GM18507 (cell line): ENCODE data around the gene CANT1.

Experiments
- DNase-seq: peaks from one replicate; pipeline ENCODE4 v3.0.0; 2011; ENCODE audit warnings: low read depth; ENCODE audit not compliant: insufficient read length; ENCODE audit errors: extremely low spot score
- FAIRE-seq: peaks from 2 replicates; lab custom pipeline; 2011; peaks lifted over from hg19 to GRCh38; lab: Jason Lieb, UNC

Gene CANT1

DNA sequence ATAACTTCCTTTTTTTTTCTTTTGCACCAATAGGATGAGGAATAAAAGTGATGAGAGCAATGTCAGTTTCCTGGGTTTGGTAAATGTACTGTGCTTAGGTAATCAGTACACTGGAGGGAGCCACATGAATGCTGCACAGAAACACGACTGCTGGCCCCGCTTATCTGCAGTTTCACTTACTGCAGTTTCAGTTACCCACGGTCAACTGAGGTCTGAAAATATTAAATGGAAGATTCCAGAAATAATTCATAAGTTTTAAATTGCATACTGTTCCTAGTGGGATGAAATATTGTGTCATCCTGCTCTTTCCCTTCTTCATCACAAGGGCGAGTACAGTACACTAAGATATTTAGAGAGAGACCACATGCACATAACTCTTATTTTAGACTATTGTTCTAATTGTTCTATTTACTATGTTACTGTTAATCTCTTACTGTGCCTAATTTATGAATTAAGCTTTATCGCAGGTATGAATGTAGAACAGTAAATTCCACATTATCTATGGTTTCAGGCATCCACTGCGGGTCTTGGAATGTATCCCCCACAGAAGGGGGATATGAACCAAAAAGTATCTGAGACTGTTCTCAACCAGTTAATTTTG is 23.4 kb downstream of the CANT1 start:
- DNase-seq (no peak), FAIRE-seq (no peak)

DNA sequence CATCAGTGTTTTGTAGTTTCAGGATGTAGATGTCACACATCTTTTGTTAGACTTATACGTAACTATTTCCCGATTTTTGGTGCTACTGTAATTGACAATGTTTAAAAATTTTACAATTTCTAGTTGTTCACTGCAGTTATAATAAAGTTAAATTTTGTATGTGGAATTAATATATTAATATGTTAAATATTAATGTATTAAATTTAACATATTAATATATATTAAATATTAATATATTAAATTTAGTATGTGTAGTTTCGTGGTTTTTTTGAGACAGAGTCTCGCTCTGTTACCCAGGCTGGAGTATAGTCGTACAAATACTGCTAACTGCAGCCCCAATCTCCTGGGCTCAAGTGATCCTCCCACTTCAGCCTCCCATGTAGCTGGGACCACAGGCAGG is 24.2 kb downstream of the CANT1 start:
- DNase-seq (no peak), FAIRE-seq (no peak)

DNA sequence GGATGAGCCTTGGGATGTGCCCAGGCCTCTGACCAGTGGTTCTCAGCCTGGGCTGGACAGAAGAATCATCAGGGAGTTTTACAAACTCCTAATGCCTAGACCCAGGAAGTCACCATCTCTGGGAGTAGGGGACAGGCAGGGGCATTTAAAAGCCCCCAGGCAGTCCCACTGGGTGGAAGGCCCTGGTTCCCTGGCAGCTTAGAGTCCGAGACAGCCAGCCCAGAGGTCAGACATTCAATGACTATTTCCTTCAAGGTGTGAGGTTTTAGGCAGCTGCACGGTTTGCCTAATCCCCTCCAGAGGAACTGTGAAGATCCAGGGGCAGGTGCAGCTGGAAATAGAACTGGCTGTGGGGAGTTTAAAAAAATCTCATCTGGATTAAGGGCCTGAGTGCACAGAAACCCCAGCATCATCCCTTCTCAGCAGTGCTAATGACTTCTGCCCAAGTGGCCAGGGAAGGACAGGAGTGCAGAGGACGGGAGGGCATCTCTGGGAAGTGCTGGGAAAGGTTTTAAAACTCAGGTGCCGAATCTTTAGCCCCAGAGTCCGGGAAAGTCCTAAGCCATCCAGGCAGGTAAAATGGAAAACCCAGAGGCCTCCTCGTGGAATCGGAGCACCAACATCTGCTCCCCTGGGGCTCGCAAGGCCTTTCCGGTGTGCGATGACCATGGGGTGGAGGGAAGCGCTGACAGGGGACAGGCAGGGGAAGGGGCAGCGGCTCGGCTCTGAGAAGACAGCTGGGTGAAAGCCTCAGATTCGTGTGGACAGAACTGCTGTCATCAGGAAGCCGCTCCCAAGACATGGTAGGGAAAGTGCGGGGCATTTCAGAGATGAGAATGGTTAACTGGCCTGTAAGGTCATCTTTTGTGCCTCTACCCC is 28.3 kb downstream of the CANT1 start:
- no peak for DNase-seq
- no peak for FAIRE-seq

DNA sequence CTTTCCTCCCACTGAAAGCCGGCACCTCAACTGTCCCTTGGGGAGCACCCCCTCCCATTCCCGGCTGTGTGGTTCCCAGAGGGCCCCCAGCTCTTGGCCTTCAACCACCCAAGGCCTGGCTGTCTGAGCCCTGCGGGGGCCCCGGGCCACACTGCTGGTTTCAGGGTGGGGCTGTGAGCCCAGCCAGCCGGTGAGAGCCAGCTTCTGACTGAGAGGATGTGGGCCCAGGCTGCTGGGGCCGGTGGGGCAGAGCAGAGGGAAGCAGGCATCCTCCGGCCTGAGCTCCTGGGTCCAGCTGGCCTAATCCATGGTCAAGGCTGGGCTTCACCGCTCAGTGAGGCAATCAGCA is 29.0 kb downstream of the CANT1 start:
- FAIRE-seq (no peak), DNase-seq (no peak)

DNA sequence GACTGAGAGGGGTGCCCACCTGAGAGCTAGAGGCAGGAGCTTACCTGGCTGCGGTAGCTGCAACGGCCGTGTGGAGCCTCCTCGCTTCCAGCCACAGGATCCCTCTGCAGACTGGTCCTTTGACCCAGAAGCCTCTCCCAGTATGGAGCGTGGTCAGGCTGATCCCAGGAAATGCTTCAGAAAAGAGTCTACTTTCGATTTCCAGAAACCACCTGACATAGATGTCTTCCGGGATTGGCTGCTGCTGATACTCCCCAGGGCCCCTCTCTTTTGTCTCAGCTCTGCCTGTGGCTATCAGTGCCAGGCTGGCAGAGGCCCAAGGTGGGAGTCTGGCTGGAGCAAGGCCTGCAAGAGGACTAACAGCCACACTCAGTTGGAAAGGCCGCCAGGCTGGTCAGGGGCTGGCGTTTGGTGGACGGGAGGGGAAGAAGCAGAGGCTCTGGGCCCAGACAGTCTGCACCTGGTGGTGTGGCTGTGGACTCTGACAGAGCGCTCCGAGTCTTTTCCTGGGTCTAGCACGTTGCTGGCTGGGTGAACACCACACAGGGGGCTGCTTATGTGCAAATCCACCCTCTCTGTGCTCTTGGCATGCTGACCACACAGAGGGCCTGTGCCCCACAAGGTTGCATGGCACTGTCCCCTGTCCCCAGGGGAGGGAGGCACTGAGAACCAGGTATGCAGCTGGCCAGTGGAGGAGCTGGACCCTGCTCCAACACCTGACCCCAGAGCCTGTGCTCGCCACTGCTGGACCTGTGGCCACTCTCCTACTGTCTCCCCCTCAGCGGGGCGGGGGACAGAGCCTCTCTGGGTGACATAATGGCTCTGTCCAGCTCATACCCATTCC is 29.6 kb downstream of the CANT1 start, which contains the start of gene LGALS3BP:
Gene LGALS3BP (minus strand): TSS at position 144 of the 844 bp plus-strand sequence. CDS start 2,732 bp downstream, outside the sequence.
- FAIRE-seq (no peak), DNase-seq (no peak)

DNA sequence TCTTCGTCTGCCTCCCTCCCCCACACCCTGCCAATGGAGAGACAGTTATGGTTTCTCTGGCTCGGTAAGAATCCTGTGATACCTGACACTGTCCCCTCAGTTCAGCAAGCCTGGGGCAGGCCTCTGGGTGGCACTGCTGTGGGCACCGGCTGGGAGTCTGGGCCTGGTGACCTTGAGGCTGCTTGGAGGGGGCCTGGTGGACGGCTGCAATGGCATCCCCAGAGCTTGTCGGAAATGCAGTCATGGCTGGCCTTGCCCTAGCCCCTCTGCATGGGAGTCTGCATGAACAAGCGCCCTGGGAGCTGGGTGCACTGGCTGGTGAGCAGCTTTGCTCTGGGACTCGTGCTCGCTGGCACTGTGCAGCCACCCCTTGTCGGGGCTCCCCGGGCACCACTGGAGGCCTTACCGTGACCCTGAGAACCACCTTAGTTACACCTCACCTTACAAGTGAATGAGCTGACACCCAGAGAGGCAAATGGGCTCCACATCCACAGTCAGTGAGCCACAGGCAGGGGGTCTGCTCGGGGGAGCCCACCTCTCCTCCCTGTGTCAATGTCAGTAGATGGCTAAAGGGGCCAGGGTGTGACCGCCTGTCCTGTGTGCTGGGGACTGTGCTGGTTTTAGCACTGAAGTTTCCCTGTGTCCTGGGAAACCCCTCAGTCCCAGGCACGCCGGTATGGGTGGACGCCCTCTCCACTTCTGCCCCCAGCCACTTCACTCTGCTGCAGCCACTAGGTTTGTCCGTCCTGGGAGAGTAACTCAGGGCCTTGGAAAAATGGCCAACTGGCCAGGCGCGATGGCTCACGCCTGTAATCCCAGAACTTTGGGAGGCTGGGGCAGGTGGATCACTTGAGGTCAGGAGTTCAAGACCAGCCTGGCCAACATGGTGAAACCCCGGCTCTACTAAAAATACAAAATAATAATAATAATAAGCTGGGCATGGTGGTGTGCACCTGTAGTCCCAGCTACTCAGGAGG is 31.3 kb downstream of the CANT1 start:
- DNase-seq = no peak
- FAIRE-seq = no peak

DNA sequence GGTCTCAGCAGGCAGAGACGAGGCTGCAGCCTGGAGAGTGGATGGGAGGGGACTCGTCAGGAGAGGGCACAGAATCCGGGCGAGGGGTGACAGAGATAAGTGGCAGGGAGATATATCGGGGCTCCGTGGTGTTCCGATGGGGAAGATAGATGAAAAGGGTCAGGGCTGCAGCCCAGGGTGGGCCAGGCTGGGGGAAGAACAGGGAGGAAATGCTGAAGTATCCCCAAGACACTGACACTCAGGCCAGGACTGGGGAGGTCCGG is 32.0 kb downstream of the CANT1 start:
- no peak for FAIRE-seq
- DNase-seq = no peak

DNA sequence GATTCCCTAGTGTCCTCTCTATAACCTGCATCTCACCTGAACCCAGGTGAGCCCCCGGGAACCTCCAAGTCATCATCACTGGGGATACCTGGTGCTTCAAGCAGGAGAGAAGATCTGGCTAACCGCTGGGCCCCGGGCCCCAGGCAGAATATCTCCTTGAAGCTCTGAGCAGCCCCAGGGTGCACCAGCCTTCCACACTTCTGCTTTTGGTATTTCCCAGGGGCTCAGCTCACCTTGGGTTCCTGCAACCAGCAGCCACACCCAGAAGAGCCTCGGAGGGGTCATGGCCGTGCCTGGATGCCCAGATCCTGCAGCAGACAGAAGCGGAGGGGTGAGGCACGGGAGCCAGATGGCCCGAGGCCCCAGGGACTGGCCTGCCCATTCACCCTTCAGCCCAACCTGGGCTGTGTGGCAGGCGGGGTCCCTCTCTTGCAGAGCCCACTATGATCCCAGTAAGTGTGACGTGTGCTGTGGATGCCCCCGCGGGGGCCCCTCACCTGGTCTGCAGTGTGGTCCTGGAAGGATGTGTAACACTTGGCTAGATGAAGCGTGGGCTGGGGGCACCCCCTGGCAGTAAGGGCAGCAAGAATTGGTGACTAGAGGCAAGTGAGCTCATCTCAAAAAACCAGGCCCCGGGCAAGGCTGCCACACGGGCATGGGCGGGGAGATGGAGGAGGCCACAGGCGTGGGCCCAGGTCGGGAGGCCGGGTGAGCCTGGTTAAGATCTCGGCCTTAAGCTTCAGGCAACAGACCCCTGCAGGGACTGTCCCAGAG is 32.5 kb downstream of the CANT1 start:
- DNase-seq (no peak), FAIRE-seq (no peak)

DNA sequence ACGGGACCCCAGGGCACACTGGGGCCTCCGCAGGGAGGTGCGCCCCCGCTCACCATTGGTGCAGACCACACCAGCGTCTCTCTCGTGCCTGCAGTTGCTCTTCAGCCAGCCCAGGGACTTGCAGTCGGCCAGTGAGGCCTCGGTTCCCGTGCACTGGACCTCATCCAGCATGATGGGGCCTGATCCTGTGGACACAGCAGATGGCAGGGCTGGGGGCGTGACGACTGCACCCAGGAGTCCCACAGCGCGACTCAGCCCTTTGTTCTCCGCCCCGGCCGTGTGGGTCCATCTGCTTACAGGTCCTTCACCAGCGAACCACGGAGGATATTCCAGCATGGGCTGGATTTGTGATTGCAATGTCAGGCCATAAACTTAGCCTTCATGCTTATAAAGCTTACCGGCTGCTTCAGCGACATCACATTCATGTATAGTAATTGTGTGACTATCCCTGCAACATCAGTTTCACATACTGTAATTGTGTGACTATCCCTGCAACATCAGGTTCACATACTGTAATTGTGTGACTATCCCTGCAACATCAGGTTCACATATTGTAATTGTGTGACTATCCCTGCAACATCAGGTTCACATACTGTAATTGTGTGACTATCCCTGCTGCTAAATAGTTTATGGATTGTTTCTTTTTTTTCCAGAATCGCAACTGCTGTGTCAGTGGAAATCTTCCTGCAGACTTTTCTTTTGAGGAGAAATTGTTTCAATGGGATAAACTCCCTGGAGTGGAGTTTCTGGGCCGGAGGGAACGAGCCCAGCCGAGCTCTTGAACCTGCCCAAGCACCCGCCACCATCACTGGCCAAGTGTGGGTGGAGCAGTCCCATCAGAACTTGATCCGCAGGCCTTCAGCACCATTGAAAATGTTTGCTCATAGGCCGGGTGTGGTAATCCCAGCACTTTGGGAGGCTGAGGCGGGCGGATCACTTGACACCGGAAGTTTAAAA is 34.7 kb downstream of the CANT1 start:
- DNase-seq (no peak), FAIRE-seq (peak; percentile 60)

DNA sequence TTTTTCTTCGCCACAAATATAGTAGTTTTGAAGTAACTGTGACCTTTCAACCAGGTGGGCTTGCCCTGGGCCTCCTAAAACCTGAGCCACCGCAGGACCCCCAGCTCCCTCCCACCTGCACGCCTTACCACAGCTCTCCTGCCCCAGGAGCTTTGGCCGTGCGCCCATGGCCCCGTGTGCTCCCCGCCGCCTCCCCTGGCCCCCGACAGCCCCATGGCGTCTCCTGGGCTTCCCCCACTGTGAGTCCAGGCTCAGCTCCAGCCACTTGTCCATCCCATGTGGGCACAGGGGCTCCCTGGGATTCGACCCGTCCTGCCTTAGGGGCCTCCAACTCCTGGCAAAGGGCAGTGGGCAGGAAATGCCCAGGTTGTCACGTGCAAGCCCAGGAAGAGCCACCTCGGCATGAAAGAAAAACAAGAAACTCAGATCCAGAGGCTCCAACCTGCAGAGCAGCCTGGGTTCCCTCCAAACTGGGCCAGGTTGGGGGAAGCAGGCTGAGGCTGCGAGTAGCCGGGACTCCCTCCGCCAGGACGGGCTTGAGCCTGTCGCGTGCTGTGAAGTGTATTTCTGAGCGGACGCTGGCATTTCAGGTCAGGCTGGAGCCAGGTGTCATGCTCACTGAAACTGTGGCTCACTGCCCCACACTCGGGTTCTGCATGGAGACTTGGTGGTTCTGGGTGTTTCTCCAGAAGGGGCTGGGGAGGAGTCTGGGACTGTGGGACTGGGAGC is 35.6 kb downstream of the CANT1 start:
- no peak for DNase-seq
- no peak for FAIRE-seq

DNA sequence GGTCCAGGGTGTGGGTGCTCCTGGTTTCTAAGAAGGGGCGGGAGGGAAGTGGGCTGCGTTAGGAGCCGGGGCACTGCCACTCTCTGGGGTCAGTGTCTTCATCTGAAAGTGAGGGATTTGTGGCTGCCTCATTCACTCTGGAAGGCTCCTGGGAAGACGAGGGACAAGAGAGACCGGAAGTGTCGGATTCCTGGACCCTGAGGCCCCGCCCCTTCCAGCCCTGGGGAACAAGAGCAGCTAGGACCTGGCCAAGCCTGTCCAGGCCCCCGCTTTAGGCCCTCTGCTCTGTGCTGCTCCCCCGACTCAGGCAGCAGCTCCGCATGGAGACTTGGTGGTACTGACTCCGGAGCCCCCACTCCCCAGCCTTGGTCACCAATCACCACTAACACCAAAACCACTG is 36.4 kb downstream of the CANT1 start:
- DNase-seq = no peak
- FAIRE-seq = no peak

DNA sequence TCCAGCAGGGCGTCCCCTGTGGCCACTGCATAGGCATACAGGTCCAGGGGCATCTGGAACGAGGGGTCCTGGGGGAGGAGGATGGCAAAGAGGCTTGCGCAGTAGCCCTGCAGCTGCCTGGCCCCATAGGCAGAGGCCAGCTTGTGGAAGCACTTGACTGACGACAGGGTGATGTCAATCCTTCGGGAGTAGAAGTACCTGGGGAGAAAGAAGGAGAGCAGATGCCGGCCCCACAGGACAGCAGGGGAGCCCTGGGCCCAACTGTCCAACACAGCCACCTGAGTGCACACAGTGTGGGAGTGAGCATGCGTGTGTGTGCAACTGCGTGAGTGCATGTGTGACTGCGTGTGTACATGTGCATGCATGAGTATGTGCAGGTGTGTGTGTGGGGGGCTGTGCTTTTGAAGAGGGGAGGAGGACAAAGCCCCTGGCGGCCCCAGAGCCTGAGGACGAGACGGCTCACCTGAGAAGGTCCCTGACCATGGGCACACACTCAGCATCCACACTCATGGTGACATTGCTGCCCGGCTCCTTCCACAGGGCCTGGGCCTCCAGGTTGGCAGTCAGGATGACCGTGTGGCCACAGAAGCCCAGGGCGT is 37.0 kb downstream of the CANT1 start:
- DNase-seq (no peak), FAIRE-seq (no peak)

DNA sequence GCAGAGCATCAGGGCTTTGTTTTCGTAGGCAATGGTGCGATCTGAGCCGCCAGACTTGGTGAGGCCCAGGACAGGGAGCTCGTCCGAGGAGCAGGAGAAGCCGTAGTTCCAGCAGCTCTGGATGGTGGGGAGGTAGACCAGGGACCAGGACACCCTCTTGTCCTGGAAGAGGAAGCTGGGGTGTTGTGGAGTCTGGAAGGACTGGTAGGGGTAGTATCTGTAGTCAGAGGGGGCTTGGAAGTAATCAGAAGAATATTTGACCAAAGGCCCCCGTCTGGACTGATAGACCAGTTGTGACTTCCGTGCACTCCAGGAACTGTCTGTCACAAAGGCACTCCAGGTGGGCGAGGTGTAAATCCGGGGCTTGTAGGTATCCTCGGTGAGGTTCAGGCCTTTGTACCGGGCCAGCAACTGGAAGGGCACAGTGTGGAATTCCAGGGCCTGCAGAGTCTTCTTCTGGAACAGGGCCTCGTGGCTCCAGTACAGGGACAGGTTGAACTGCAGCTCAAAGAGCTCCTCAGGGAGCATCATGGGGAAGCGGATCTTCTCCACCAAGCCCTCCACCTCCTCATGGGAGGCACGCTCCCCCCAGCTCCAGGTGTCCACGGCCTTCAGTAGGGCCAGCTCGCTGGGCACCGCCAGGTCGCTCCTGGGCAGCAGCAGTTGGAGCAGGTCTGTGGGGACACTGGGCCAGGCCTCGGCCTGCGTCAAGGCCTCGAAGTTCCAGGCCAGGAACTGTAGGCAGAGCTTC is 37.6 kb downstream of the CANT1 start:
- FAIRE-seq = no peak

DNA sequence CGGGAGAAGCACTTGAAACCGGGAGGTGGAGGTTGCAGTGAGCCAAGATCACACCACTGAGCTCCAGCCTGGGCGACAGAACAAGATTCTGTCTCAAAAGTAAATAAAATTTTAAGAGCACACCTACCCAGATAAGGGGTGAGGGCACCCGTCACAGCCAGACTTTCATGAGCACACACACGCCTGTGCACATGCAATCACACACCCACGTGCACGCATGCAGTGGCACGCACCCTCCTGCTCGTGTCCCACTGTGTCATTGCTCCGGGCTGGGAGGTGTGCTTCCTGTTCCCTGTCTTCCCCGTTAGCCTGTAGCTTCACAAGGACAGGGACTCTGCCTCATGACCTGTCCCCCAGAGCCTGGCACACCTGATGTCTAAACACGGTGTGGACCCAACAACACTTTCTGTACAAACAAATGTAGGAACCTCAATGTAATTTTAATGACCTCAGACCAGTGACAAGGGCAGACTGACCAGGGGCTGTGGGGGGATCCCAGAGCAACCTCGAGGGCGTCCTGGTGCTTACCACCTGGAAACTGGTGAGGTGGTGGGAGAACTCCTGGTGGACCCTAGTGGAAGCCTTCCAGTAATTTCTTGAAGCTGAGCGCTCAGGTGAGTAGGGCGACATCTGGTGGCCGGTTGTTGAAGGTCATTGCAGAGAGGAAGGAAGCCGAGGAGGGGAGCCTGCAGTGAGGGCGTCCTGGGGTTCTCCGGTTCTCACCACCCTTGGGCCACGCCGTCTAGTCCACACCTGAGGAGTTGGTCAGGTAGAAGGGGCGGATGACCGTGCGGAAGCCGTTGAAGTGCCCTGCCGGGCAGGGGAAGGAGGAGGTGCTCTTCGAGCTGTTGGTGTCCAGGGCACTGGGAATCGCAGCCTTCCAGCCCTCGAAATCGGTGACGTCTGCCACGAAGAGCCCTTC is 38.5 kb downstream of the CANT1 start:
- DNase-seq (peak; percentile 63), FAIRE-seq (no peak)

More for the DNA sequence above, 37.6 kb downstream of the CANT1 start:
- no peak for DNase-seq

DNA sequence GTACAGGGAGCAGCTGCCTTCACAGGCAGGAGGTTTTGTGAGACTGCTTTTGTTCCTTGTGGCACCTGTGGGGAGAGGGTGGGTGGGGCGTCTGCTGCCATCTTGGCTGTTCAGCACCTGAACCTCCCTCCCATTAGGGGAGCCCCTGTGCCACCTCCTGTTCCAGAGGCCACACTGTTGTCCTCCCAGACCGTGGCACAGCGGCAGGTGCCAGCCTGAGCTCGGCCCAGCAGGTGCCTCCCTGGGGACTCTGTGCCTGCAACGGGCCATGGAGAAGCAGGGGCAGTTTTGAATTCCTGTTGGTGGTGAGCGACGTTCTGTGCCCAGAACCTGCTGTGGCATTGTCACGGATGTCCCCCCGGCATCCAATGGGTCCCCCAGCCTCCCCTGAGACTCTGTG is 39.7 kb downstream of the CANT1 start:
- FAIRE-seq (no peak), DNase-seq (no peak)
